8988T (cell line): ENCODE results near the gene WBP2.

Experiments
- DNase-seq: peaks from one replicate; pipeline ENCODE4 v3.0.0; 2011

Gene WBP2

GRCh38 chr17:75826561-75827307 is 28.4 kb downstream of the WBP2 start:
- DNase-seq: no peak

GRCh38 chr17:75825748-75826370 is 29.3 kb downstream of the WBP2 start:
- no peak for DNase-seq

- no peak for DNase-seq
These were observed 30.0 kb downstream of the WBP2 start for GRCh38 chr17:75825149-75825552.

GRCh38 chr17:75824666-75825065 is 30.5 kb downstream of the WBP2 start:
- DNase-seq: no peak

- DNase-seq: no peak
These were observed 31.0 kb downstream of the WBP2 start for GRCh38 chr17:75824050-75824552.

- DNase-seq: no peak
These were observed 31.7 kb downstream of the WBP2 start for GRCh38 chr17:75823257-75824041.

- no peak for DNase-seq
These were observed 32.4 kb downstream of the WBP2 start for GRCh38 chr17:75822800-75823166.

GRCh38 chr17:75822119-75822799 is 32.9 kb downstream of the WBP2 start:
- DNase-seq: no peak

- DNase-seq: peak; percentile 11
These were observed 33.6 kb downstream of the WBP2 start for GRCh38 chr17:75821552-75821951.

- no peak for DNase-seq
These were observed 34.7 kb downstream of the WBP2 start for GRCh38 chr17:75820094-75821080.

GRCh38 chr17:75819678-75820077 is 35.5 kb downstream of the WBP2 start:
- DNase-seq: peak; percentile 13

- DNase-seq: peak; percentile 53
These were observed 36.0 kb downstream of the WBP2 start for GRCh38 chr17:75819116-75819515.

GRCh38 chr17:75818326-75818885 is 36.7 kb downstream of the WBP2 start:
- DNase-seq: peak; percentile 11

- DNase-seq: no peak
These were observed 37.6 kb downstream of the WBP2 start for GRCh38 chr17:75817571-75817970.

- DNase-seq: no peak
These were observed 38.4 kb downstream of the WBP2 start for GRCh38 chr17:75816693-75817092.

- DNase-seq: no peak
These were observed 39.7 kb downstream of the WBP2 start for GRCh38 chr17:75815399-75815798.

GRCh38 chr17:75814900-75815373 is 40.2 kb downstream of the WBP2 start:
- no peak for DNase-seq

GRCh38 chr17:75814021-75814395 is 41.1 kb downstream of the WBP2 start:
- no peak for DNase-seq

- no peak for DNase-seq
These were observed 41.8 kb downstream of the WBP2 start for GRCh38 chr17:75813081-75814020.
